GM12878 (cell line): ENCODE measurements around the gene GPR108.

Source experiments
- EP300 ChIP-seq, 2 experiments: fragments of 150-350 bp in 1 of 2; IDR thresholded peaks; 2 replicates each; pipeline ENCODE4 v1.6.1; 2011 to 2012; ENCODE audit warnings: low read depth in 2 of 2, low read length in 2 of 2, borderline replicate concordance in 1 of 2, improper control_type of control experiment in 1 of 2, inconsistent platforms in 1 of 2; ENCODE audit not compliant: control insufficient read depth in 1 of 2
- MXI1 ChIP-seq: fragments of 150-350 bp; IDR thresholded peaks from 2 replicates; pipeline ENCODE4 v1.6.1; 2011; ENCODE audit warnings: low read depth, mild to moderate bottlenecking, inconsistent platforms, low read length, improper control_type of control experiment
- NRF1 ChIP-seq: conservative IDR thresholded peaks from 2 replicates; pipeline ENCODE4 v1.6.1; 2011; ENCODE audit warnings: mild to moderate bottlenecking, low read depth, low read length, improper control_type of control experiment
- PAX8 ChIP-seq: fragments of 450-650 bp; IDR thresholded peaks from 2 replicates; pipeline ENCODE4 v1.6.1; 2017; ENCODE audit warnings: mild to moderate bottlenecking, moderate library complexity
- POLR2A ChIP-seq: IDR thresholded peaks from 2 replicates; pipeline ENCODE4 v1.6.1; 2011; ENCODE audit warnings: low read depth, mild to moderate bottlenecking, low read length
- POLR2AphosphoS5 ChIP-seq: IDR thresholded peaks from 2 replicates; pipeline ENCODE4 v1.6.1; 2011; ENCODE audit warnings: mild to moderate bottlenecking, low read length, inconsistent platforms
- SRF ChIP-seq, 2 experiments: IDR thresholded peaks; 2 replicates each; pipeline ENCODE4 v1.6.1; 2011; ENCODE audit warnings: low read depth in 2 of 2, low read length in 2 of 2, mild to moderate bottlenecking in 1 of 2, moderate library complexity in 1 of 2
- TBL1XR1 ChIP-seq: IDR thresholded peaks from 2 replicates; pipeline ENCODE4 v1.6.1; 2012; ENCODE audit warnings: low read depth, low read length, improper control_type of control experiment
- TF ChIP-seq, protein P1 (sequence below): fragments of 450-650 bp; IDR thresholded peaks from 2 replicates; pipeline ENCODE4 v1.6.1; 2018; ENCODE audit warnings: borderline replicate concordance, mild to moderate bottlenecking; ENCODE audit not compliant: partially characterized antibody
- TF ChIP-seq, protein P2 (sequence below): fragments of 450-650 bp; IDR thresholded peaks from 2 replicates; pipeline ENCODE4 v1.6.1; 2017; ENCODE audit warnings: borderline replicate concordance
- TF ChIP-seq, protein P3 (sequence below), 3 experiments: IDR thresholded peaks in 2 of 3; conservative IDR thresholded peaks in 1 of 3; 2 replicates each; pipeline ENCODE4 v1.5.1; 2011; ENCODE audit warnings: low read depth in 3 of 3, low read length in 3 of 3, mild to moderate bottlenecking in 3 of 3, control low read depth in 2 of 3, moderate library complexity in 2 of 3, inconsistent platforms in 1 of 3, mixed read lengths in 1 of 3; ENCODE audit not compliant: control insufficient read depth in 2 of 3, insufficient read depth in 1 of 3; ENCODE audit errors: extremely low read depth in 1 of 3

DNA sequence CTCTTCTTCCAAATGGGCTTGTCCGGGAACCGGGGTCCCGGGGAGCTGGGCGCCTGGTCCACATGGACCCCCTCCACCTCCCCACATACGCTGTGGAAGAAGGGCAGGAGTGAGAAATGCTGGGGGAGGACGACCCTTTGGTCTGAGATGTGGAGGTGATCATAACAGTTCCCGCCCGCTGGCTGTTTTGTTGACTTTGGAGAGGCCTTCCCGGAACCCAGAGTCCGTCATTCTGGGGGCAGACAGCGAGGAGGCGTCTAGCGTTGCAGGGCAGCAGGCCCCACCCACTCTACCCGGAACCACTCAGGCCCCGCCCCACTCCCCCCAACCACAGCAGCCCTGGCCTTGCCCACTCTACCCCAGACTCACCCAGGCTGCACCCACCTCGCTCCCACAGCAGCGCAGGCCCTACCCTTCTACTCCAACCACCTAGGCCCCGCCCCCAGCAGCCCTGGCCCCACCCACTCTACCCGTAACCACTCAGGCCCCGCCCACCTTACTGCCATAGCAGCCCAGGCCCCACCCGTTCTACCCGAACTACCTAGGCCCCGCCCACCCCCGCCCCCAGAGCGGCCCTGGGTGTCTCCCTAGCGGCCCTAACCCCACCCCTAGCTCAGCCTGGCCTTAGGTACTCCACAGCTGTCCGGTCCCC is 7.1 kb downstream of the GPR108 start:
- TF ChIP-seq, protein P1, sequence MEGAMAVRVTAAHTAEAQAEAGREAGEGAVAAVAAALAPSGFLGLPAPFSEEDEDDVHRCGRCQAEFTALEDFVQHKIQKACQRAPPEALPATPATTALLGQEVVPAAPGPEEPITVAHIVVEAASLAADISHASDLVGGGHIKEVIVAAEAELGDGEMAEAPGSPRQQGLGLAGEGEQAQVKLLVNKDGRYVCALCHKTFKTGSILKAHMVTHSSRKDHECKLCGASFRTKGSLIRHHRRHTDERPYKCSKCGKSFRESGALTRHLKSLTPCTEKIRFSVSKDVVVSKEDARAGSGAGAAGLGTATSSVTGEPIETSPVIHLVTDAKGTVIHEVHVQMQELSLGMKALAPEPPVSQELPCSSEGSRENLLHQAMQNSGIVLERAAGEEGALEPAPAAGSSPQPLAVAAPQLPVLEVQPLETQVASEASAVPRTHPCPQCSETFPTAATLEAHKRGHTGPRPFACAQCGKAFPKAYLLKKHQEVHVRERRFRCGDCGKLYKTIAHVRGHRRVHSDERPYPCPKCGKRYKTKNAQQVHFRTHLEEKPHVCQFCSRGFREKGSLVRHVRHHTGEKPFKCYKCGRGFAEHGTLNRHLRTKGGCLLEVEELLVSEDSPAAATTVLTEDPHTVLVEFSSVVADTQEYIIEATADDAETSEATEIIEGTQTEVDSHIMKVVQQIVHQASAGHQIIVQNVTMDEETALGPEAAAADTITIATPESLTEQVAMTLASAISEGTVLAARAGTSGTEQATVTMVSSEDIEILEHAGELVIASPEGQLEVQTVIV = no peak
- TF ChIP-seq, protein P2, sequence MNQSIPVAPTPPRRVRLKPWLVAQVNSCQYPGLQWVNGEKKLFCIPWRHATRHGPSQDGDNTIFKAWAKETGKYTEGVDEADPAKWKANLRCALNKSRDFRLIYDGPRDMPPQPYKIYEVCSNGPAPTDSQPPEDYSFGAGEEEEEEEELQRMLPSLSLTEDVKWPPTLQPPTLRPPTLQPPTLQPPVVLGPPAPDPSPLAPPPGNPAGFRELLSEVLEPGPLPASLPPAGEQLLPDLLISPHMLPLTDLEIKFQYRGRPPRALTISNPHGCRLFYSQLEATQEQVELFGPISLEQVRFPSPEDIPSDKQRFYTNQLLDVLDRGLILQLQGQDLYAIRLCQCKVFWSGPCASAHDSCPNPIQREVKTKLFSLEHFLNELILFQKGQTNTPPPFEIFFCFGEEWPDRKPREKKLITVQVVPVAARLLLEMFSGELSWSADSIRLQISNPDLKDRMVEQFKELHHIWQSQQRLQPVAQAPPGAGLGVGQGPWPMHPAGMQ = no peak
- no peak for TF ChIP-seq NRF1
- no peak for TF ChIP-seq TBL1XR1
- TF ChIP-seq POLR2A = no peak
- TF ChIP-seq EP300 (IDR thresholded peaks at IDR 0.05; ENCODE audit: borderline replicate concordance in 1 of 2, control insufficient read depth in 1 of 2, low read depth in 2 of 2, low read length in 2 of 2) = no peak
- TF ChIP-seq, protein P3, sequence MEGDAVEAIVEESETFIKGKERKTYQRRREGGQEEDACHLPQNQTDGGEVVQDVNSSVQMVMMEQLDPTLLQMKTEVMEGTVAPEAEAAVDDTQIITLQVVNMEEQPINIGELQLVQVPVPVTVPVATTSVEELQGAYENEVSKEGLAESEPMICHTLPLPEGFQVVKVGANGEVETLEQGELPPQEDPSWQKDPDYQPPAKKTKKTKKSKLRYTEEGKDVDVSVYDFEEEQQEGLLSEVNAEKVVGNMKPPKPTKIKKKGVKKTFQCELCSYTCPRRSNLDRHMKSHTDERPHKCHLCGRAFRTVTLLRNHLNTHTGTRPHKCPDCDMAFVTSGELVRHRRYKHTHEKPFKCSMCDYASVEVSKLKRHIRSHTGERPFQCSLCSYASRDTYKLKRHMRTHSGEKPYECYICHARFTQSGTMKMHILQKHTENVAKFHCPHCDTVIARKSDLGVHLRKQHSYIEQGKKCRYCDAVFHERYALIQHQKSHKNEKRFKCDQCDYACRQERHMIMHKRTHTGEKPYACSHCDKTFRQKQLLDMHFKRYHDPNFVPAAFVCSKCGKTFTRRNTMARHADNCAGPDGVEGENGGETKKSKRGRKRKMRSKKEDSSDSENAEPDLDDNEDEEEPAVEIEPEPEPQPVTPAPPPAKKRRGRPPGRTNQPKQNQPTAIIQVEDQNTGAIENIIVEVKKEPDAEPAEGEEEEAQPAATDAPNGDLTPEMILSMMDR (IDR thresholded peaks at IDR 0.05 in 2 of 3, conservative IDR thresholded peaks at IDR 0.05 in 1 of 3; ENCODE audit: control insufficient read depth in 2 of 3, extremely low read depth in 1 of 3, insufficient read depth in 1 of 3, low read depth in 3 of 3, low read length in 3 of 3) = no peak
- TF ChIP-seq SRF (IDR thresholded peaks at IDR 0.05; ENCODE audit: low read depth in 2 of 2, low read length in 2 of 2) = no peak
- no peak for TF ChIP-seq POLR2AphosphoS5
- TF ChIP-seq MXI1 = no peak
- no peak for TF ChIP-seq PAX8
